Ureter (tissue), 1 donor: Measurements from ENCODE around the gene CASP3. TPM values are rescaled to one million over a fixed set of nuclear protein-coding genes. Genes with fewer than 3 reads are reported as not detected.
"Not testable (repeated sequence)": the region's sequence is repeated elsewhere in the genome, so short reads cannot be mapped to it uniquely, and the experiment has no call there.

Source experiments
- DNase-seq: peaks from one replicate; pipeline ENCODE4 v3.0.0-alpha.2; 2020; ENCODE audit warnings: low spot score
- total RNA-seq: library from RNA; stranded (reverse); gene quantifications from one replicate; pipeline ENCODE4 v1.2.4, GENCODE V29; 2023
- donor health status: DM: yes; HTN: yes; CAD: no.

CASP3 gene
- total RNA-seq, 1 donor from 2014 or later, result 17.4 TPM

DNA sequence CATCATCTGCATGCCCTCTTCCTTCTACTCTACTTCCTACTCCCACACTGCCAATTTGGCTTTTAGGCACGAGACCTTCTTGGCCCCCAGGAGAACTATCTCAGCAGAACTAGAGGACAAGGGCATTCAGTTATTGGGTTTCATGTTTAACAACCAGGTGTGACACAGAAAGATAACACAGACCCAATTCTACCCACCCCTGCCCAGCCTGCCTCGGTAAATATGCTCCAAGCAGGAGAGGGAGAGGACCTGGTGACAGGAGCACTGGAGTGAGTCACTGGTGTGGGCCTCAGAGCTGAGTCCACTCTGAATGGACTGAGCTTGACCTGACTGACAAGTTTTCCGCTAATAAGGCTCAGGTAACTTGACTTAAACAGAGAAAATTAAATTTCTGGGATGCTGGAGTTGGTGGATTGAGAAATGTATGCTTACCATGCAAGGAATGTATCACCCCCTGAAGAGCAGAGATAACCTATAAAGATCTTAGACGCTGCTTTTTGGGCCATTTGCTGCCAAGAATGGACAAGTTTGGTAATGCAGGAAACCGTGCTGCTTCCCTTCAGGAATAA is 52.5 kb downstream of the CASP3 start:
- peak; percentile 29 for DNase-seq

DNA sequence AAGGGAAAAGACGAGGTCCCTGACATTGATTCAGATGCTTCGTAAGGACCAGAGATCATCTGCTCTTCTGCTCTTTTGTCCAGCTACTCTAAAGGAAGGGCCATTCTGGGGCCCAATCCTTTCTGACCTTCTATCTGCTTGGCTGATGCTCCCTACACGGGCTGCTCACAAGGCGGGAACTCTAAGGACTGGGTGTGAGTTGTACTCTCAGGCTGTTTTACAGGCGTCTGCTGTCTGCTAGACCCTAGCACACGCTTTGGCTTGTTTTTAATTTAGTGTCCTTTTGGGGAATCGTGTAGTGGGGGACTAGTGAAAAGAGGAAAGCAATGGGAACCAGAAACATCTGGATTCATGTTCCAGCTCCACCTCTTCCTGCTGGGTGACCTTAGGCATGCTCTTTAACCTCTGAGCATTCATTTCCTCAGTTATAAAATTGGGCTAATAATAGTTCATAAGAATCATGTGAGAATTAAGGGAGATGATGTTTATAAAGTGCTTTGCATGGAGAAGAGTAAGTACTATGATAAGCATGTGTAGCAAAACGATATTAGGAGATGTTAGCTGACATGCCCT is 53.1 kb downstream of the CASP3 start:
- no peak for DNase-seq

DNA sequence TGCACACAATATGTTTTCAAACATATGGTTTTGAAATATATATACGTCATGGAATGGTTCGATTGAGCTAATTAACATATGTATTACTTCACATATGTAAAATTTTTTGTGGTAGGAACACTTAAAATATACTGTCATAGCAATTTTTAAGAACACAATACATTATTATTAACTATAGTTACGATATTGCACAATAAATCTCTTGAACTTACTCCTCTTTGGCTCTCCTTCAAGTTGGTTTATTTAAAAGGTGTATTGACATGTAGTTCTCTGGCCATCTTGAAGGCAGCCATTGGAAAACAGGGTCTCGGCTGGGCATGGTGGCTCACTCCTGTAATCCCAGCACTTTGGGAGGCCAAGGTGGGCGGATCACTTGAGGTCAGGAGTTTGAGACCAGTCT is 53.8 kb downstream of the CASP3 start:
- no peak for DNase-seq

DNA sequence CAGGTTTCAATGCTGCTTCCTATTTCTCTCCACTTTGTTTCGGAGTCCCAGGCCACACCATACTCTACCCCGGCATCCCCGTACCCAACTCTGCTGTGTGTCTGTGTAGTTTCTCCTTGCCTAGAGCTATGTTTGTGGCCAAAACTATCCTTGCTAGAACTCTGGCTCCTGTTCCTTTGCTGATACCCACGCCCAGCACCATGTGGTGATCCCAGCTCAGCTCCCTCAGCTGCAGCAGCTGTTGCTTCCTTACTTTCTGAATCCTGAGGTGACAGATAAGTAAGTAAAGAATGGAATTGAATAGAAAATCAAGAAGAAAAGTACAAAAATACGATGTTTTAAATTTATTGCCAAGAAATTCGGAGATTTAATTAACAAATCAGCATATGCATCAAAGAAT is 55.8 kb downstream of the CASP3 start:
- DNase-seq, result no peak

DNA sequence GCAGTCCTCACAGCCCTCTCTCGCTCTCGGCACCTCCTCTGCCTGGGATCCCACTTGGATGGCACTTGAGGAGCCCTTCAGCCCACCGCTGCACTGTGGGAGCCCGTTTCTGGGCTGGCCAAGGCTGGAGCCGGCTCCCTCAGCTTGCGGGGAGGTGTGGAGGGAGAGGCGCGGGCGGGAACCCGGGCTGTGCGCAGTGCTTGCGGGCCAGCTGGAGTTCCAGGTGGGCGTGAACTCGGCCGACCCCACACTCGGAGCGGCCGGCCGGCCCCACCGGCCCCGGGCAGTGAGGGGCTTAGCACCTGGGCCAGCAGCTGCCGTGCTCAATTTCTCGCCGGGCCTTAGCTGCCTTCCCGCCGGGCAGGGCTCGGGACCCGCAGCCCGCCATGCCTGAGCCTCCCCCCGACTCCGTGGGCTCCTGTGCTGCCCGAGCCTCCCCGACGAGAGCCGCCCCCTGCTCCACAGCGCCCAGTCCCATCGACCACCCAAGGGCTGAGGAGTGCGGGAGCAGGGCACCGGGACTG is 57.4 kb downstream of the CASP3 start:
- DNase-seq, result not testable (repeated sequence)

DNA sequence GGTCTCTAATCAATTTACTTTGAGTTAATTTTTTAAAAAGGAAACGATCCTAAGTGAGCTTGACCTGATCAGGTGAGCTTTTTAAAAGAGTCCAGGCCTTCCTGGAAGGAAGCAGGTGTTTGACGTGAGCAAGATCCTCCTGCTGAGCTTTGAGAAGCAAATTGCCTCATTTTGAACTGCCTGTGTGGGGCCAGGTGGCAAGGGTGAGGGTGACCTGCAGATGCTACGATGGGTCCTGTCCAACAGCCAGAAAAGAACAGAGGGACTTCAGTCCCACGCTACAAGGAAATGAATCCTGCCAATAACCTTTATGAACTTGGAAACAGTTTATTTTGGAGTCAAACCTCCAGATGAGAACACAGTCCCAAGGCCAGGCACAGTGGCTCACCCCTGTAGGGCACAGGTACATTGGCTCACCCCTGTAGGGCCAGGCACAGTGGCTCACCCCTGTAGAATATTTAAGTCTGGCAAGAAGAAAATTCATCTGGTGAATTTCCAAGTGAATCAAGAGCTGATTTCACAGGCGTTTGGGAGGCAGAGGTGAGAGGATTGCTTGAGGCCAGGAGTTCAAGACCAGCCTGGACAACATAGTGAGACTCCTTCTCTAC is 58.1 kb downstream of the CASP3 start:
- no peak for DNase-seq

DNA sequence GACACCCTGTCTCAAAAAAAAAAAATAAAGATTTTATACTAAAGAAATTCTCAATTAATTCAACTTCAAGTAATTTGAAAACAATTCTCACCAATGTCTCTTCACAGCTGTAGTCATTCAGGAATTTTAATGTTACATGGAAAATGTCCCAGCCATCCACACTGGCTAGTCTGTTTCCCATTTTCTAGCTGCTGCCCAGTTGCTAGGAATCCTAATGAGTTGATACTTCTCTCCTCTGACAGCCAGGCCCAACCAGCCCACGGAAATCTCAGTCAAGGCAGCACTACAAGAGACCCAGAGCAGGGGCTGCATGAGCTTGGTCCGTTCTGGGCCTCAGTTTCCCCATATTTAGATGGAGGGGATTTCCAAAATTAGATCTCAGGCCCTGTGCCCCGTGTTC is 59.1 kb downstream of the CASP3 start:
- no peak for DNase-seq

DNA sequence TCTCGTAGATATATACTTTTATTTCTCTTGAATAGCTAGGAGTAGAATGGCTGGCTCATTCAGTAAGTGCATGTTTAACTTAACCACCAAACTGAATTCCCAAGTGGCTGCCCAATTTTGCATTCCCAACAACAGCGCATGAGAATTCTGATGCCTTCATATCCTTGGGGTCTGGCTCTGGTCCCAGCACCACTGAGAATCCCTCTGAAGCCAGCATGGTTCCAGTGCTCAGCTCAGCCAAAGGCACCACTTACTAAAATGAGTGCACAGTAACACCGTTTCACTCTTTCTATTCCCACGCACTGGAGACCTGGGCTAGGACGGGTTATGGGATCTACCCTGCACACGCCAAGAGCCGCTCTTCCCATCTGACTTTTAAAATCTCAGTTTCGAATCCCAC is 60.4 kb downstream of the CASP3 start:
- DNase-seq, result no peak

DNA sequence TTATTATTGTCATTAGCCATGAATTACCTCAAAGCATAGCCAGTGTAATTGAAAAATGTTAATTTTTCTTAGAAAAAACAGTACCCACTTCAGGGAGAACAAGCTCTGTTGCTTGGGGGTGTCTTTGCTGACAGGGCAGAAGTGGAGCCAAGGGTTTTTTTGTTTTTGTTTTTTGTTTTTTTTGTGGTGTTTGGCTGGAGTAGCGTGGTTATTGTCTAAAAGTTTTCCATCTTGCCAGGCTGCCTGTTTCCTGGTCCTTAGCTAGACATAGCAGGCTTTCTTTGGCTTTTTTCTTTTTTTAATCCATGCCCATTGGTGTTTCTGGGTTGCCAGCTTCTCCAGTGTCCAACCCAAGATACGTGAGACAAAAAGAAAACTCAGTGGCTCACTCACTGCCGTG is 61.5 kb downstream of the CASP3 start:
- DNase-seq, result no peak

DNA sequence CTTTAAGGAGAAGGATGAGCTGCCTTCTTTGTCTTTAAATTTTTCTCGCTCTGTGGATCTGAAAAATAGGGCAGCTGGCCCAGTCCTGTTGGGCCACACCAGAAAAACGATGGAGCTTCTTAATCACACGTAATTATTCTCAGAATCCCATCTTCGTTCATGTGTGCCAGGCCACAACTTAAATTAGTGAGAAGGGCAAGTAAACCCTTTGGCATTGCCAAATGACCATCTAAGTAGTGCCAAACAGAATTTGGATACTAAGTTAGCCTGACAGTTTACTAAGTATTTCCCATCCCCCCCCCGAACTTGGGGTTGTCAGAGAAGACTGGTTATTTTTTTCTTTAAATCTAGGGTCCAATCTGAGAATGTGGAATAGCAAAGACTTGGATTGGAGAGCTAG is 62.0 kb downstream of the CASP3 start:
- DNase-seq, result no peak

DNA sequence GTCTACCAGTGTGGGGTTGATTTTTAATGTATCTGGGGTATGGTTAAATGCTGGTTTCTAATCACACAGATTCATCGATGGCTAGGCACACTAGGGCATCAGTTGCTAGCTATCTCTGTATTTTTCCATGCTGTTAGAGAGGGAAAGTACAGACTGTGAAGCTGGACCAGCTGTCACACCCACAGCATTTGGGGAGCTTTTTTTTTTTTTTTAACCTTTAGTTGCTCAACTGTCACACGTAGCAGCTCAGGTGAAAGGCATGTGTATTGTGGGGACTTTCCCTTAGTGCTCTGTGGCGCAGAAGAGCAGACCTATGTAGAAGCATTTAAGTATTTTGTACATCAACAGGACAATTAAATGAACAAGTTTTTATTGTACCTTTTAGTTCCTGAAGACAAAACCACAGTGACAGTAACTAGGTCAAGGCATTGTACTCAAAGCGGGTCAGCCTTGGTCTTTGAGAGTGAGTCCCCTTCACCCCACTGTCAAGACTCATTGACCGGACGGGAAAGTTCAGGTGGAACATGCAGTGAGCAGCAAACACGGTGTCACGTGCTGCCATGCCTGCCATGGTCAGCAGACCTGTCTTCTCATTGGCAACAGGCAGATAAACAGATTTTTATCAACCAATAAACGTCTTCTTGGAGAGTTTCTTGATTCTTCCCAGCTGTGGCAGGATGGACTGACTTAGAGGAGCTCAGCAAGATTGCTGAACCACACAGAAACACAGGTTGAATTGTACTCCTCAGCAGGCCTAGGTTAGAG is 65.3 kb downstream of the CASP3 start:
- DNase-seq, result no peak

Other genes starting within 250 kb of the CASP3 start
- gene IRF2, start 174.9 kb downstream of the CASP3 start, total RNA-seq, result 74.9 TPM
- gene PRIMPOL, start 291 bp upstream of the CASP3 start, total RNA-seq, result 20.3 TPM
- gene CENPU, start 84.6 kb upstream of the CASP3 start, total RNA-seq, result 3.1 TPM
- 104 TPM for gene ACSL1, start 176.5 kb upstream of the CASP3 start, total RNA-seq